Hematopoietic multipotent progenitor cell treated with erythropoietin and hydrocortisone succinate and interleukin-3 and kit ligand, for 6 days (in vitro differentiated cells): ENCODE results near the gene SEMA3E.
"Not testable (repeated sequence)": the region's sequence is repeated elsewhere in the genome, so short reads cannot be mapped to it uniquely, and the experiment has no call there.

Source experiments
- DNase-seq: peaks from one replicate; pipeline ENCODE4 v3.0.0-alpha.2; 2015

SEMA3E gene

GRCh38 chr7:83484826-83485225, 164.1 kb downstream of the SEMA3E start:
- no peak for DNase-seq

- DNase-seq = no peak
These were observed 164.7 kb downstream of the SEMA3E start for GRCh38 chr7:83484266-83484665.

- no peak for DNase-seq
These were observed 170.3 kb downstream of the SEMA3E start for GRCh38 chr7:83478616-83479015.

DNA sequence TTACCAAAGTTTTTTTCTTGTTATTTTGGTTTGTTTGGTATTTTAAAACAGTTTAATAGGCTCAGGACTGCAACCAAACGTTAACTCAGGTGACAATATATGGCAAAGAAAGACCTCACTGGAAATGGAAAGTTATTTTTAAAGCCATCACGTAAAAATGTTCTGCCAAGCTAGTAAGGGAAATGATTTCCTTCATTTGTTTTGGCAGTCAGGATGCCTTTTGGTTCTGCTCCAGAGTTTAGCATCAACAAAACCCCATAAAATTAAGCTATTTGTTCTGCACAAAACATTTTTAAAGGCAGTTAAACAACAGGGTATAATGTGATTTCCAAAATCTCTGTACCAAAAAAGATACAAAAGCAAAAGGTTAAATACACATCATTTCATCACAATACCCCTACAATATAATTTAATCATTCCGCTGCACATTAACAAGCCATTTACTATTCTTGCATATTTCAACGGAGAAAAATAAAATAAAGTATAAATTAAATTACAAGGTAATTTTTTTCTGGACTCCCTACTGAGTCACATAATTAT, 172.4 kb downstream of the SEMA3E start:
- no peak for DNase-seq

DNA sequence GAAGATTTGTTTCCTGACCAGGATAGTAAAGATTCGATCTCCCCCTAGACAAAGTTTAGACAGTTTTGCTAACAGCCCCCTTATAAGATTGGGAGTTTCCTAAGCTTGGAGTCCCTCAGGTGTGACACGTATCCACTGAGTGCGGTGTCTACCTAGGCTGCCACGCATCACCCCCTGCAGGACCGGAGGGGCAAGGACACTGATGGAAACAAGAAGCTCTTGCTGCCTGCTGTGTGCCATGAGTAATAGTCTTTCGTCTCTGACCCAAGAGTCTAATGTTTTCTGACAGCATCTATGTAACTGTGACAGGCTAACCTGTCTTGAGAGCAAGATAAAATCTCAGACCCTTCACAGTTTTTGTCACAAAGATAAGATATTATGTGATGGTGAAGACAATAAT, 173.5 kb downstream of the SEMA3E start:
- DNase-seq = no peak

DNA sequence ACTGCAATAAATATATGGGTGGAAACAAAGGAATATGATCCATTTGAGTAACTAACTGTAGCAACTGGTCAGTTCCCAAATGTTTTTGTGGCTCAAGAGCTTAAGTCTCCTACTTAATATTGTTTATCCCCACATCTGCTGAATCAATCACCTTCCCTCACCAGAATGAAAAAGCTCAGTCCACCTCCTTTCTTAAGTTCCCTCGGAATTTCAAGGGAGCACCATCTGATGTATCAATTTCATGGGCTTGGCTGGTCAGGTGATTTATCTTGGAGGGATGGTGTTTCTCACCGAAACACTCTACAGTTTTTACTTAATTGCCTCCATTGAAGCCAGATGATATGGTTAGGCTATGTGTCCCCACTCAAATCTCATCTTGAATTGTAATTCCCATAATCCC, 176.6 kb downstream of the SEMA3E start:
- DNase-seq = no peak

DNA sequence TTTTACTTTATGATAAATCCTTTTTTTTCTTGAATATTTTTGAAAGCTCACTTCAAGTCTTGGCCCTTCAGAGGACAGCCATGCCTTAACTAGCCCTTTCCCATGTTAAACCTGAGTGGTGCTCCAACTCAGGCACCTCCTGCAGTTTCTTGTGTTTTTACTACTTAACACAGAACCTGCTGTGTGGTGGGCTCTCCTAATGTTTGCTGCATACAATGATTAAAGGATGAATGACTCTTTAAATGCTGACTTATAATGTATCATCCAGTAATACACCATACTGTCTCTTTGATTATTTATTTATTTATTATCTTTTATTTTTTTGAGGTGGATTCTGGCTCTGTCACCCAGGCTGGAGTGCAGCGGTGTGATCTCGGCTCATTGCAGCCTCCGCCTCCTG, 179.4 kb downstream of the SEMA3E start:
- DNase-seq = no peak

DNA sequence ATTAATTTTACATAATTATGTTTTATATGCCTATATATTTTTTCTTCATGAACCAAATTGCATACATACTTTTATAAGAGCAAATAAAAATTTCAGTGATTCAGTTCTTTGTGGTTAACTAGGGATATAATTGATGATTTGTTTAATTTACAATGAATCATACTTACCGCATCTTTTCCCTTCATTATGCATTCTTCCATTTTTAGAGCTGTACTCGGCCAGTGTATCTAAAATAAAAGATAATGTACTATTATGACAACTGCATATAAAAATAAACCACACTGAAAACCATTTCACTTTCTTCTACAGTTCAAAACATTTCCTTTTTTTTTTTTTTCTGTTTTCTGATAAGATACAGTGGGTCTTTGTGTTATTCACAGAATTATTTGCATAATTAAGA, 179.9 kb downstream of the SEMA3E start:
- DNase-seq = no peak

GRCh38 chr7:83468251-83468739, 180.6 kb downstream of the SEMA3E start:
- DNase-seq = peak; percentile 93

- no peak for DNase-seq
These were observed 181.4 kb downstream of the SEMA3E start for GRCh38 chr7:83467493-83467892.

- no peak for DNase-seq
These were observed 182.0 kb downstream of the SEMA3E start for GRCh38 chr7:83466956-83467355.

DNA sequence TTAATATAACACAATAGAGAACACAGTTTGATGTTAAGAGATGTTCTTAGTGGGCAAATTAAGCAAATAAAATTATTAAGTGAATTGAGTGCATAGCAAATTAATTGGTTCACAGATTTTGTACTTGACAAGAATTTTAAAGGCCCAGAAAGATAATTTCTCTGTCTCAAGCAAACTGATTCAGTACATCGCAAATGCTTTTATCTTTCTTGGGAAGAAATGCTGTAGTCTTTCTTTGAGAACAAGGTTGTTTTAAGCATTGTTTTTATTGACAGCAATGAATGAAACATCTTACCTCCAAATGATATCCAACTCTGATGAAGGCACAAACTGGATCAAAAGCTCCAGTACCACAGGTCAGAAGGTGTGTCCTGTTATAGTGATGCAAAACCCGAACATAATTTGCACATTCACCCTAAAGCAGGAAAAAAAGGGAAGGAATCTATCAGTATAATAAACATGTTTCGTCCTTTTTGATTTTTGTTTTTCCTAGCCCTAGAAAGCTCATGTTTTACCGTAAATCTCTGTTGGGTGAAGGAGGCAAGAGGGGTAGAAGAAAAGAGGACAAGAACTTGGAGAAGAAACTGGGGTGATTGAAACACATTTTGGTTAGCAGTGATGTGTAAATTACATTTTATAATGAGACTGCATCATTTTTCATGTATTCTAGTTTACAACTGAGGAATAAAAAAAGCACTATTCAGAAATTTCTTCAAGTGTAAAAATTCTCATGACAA, 182.6 kb downstream of the SEMA3E start:
- no peak for DNase-seq

DNA sequence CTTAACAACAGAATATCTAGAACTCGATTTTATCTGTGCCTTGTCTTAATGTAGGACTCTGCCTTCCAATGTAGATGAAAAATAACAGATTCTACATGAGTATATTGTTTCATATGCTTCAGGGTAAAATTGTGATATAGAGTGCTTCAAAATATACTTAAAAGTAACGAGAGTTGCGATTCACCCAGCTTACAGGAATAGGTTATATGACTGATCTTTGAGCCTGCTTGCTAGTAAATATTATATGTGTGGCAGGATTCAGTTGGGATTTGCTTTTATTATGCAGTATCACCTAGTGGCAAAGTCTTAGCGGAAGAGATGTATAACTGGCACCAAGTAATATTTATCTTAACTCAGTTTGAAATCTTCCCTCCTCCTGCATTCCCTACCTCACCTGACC, 183.3 kb downstream of the SEMA3E start:
- DNase-seq = no peak

DNA sequence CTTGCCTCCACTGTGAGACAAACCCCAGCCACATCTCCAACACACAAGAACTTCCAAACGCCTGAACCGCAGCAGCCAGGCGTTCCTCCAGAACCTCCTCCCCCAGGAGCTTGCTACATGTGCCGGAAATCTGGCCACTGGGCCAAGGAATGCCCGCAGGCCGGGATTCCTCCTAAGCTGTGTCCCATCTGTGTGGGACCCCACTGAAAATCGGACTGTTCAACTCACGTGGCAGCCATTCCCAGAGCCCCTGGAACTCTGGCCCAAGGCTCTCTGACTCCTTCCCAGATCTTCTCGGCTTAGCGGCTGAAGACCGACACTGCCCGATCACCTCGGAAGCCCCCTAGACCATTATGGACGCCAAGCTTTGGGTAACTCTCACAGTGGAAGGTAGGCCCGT, 187.1 kb downstream of the SEMA3E start:
- not testable (repeated sequence) for DNase-seq

GRCh38 chr7:83459930-83460653, 188.8 kb downstream of the SEMA3E start:
- DNase-seq = not testable (repeated sequence)

DNA sequence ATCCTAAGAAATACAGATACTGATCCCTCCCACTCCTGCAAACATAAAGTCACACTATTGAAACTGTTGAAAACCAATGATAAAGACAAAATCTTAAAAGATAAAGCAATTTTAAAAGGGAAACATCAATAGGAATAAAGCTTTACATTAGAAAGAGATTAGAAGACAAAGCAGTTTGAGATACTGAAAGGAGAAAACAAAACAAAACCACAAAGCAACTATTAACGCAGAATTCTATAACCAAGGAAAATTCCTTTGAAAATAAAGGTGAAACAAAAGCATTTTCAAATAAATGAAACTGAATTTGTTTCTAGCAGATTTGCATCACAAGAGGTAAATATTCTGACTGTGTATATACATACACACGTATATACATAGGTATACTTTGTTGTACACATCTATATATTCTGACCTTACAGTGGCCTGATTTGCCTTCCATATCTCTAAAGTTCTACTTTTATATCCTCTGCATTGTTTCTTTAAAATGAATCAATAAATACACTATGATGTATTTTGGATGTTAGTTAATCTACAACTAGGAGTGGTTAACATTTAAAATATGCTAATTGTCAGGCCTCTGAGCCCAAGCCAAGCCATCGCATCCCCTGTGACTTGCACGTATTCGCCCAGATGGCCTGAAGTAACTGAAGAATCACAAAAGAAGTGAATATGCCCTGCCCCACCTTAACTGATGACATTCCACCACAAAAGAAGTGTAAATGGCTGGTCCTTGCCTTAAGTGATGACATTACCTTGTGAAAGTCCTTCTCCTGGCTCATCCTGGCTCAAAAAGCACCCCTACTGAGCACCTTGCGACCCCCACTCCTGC, 189.6 kb downstream of the SEMA3E start:
- not testable (repeated sequence) for DNase-seq

- DNase-seq = no peak
These were observed 191.7 kb downstream of the SEMA3E start for GRCh38 chr7:83457022-83457892.

DNA sequence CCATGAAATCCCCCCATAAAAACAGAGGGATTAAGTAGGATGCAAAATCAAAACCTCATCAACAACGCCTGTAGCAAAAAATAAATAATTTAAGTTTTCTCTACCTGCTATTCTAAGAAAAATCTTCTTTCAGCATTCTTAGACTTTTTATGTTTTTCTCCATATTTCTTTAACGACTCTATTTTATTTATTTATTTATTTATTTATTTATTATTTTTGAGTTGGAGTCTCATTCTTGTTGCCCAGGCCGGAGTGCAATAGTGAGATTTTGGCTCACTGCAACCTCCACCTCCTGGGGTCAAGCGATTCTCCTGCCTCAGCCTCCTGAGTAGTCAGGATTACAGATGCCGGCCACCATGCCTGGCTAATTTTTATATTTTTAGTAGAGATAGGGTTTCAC, 192.5 kb downstream of the SEMA3E start:
- no peak for DNase-seq

GRCh38 chr7:83455612-83456011, 193.3 kb downstream of the SEMA3E start:
- no peak for DNase-seq

DNA sequence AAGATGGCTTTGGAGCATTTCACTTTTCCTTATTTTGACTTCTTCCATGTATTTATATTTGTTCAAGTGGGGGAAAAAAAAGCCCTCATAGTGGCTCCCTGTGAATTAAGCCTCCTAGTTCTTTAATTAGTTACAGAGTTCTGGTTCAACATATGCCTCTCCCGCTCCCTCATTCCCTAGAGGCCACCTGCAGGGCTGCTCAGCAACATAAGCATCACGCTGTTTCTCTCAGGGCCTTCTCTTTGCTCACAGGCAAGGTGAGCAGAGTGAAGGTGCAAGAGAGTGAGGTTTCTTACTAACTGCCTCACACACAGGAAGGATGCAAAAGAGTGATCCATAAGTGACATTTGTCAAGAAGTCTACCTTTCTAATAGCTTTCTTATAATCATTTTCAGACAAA, 196.7 kb downstream of the SEMA3E start:
- no peak for DNase-seq

DNA sequence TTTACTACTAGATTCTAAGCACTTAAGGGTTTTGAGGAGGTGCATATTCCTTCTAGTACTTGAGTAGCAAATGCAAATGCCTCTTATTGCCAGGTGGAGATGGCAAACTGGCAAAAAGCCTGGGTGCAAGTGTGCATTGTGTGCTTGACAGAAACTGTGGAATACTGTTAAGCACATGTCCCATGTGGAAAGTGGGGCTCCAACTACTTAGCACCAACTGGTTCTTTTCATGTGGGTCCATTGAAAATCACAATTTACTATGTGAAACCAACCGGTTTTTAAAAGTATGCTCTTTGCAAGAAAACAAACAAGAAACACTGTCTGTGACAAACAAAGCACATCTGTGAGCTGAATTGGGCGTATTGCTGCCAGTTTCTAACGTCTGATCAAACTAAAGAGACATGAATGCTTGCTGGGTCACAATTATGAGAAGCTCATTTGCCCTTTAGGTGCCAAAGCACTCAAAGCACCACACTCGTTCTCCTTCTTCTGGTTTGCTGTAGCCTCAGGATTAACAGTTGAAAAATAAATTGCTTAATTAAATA, 197.4 kb downstream of the SEMA3E start:
- no peak for DNase-seq

DNA sequence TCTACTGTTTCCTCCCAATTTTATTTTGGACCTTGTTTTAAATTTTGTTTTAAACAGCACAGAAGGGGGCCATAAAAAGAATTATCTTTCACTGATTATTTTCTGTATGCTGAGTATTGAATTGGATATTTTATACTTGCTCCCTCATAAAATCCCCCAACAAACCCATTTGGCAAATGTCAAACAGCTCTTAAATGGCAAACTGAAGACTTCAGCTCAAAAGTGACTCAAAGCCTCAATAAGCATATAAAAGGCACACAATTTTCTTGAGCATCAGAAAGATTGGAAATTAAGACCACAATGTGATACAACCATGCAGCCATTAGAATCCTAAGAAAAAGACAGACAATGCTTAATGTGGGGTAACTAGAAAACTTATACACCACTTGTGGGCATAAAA, 199.2 kb downstream of the SEMA3E start:
- DNase-seq = no peak
